H1 (cell line): ENCODE measurements around the gene UBE2M. TPM values are rescaled to one million over a fixed set of nuclear protein-coding genes. Genes with fewer than 3 reads are reported as not detected.

Experiments used
- BACH1 ChIP-seq: IDR thresholded peaks from 2 replicates; pipeline ENCODE4 v1.6.1; 2012; ENCODE audit warnings: low read length, improper control_type of control experiment
- BRCA1 ChIP-seq: IDR thresholded peaks from 2 replicates; pipeline ENCODE4 v1.6.1; 2012; ENCODE audit warnings: low read depth, low read length, improper control_type of control experiment
- CHD1 ChIP-seq: IDR thresholded peaks from 2 replicates; pipeline ENCODE4 v1.6.1; 2012; ENCODE audit warnings: low read depth, low read length, improper control_type of control experiment
- EP300 ChIP-seq, 2 experiments: IDR thresholded peaks; 1 replicate in 1 of 2; 2 replicates in 1 of 2; pipeline ENCODE4 v1.6.1; 2011 to 2012; ENCODE audit warnings: low read depth in 2 of 2, low read length in 2 of 2, mild to moderate bottlenecking in 2 of 2, borderline replicate concordance in 1 of 2, inconsistent platforms in 1 of 2, moderate library complexity in 1 of 2
- JUN ChIP-seq: IDR thresholded peaks from 2 replicates; pipeline ENCODE4 v1.6.1; 2011; ENCODE audit warnings: low read depth, mild to moderate bottlenecking, improper control_type of control experiment, low read length
- SAP30 ChIP-seq: fragments of 300-600 bp; sonication (generic); IDR thresholded peaks from 2 replicates; pipeline ENCODE4 v1.7.1; 2012; ENCODE audit warnings: low read length, moderate library complexity, mild to moderate bottlenecking, inconsistent platforms; ENCODE audit not compliant: insufficient read depth, insufficient replicate concordance
- YY1 ChIP-seq: IDR thresholded peaks from 2 replicates; pipeline ENCODE4 v1.6.1; 2011; ENCODE audit warnings: low read depth, mild to moderate bottlenecking, low read length
- polyA plus RNA-seq, 7 experiments: library from polyadenylated mRNA; depleted of rRNA in 3 of 7; stranded (reverse) in 5 of 7; unstranded in 2 of 7; fragments of >200 nt in 5 of 7; fragments of 200-250 nt in 2 of 7; gene quantifications; 1 replicate in 5 of 7; 2 replicates in 1 of 7; 4 replicates in 1 of 7; pipeline versions ENCODE4 v1.2.1 to v1.2.3, GENCODE V29; 2011 to 2013; ENCODE audit warnings: missing spikeins in 2 of 7, mixed read lengths in 2 of 7
- total RNA-seq: library from RNA; stranded (reverse); fragmentation: NEBNext Ultra II Directional; extraction: Animal tissue kit (Norgen Biotek cat#: 25700); gene quantifications from 2 replicates; pipeline ENCODE4 v1.2.1, GENCODE V29; 2021

The UBE2M gene
- total and polyA plus RNA-seq, 2 of the 8 experiments (the other 6 are each of a cell fraction or from before 2014, with no cell fraction given), result 93.8 to 114 TPM

DNA sequence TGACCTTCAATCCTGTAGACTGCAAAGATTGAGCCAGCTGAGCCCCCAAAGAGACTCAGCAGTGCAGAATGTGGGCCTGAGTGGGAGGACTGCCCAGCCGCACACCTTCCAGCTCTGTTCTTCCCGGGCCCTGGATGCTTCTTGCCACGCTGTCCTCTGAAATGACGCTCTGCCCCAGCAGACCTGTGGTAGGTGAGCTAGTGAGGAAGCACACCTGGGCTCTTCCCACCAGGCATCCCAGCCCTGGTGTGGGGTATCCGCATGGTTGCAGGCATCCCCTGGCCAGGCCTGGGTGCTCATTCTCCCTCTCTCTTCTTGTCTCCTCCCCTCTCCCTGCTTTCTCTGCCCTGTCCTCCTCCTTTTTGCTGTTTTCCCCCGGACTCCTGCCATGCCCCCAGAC is 24.6 kb upstream of the UBE2M start (continued):
- no peak for TF ChIP-seq JUN
- TF ChIP-seq EP300 (IDR thresholded peaks at IDR 0.05; ENCODE audit: borderline replicate concordance in 1 of 2, low read depth in 2 of 2, low read length in 2 of 2), result no peak
- TF ChIP-seq BRCA1, result no peak
- no peak for TF ChIP-seq CHD1
- no peak for TF ChIP-seq YY1
- TF ChIP-seq BACH1, result no peak
- no peak for TF ChIP-seq SAP30
- TF ChIP-seq, all 59 proteins: peak for 0
